LNCaP clone FGC (cell line): ENCODE data around the gene SPATA3.

ENCODE experiments used
- DNase-seq: peaks from one replicate; pipeline ENCODE4 v3.0.0-alpha.2; 2011; ENCODE audit warnings: low read depth
- H3K4me3 ChIP-seq: 2 replicates; pipeline ENCODE4 v1.5.1; 2011; ENCODE audit warnings: mild to moderate bottlenecking, low read depth, low read length, control low read depth
- TF ChIP-seq, protein P1 (sequence below): IDR thresholded peaks from 2 replicates; pipeline ENCODE4 v1.5.1; 2012; ENCODE audit warnings: mild to moderate bottlenecking; ENCODE audit not compliant: control insufficient read depth, insufficient read depth; ENCODE audit errors: extremely low read depth

Gene SPATA3

DNA sequence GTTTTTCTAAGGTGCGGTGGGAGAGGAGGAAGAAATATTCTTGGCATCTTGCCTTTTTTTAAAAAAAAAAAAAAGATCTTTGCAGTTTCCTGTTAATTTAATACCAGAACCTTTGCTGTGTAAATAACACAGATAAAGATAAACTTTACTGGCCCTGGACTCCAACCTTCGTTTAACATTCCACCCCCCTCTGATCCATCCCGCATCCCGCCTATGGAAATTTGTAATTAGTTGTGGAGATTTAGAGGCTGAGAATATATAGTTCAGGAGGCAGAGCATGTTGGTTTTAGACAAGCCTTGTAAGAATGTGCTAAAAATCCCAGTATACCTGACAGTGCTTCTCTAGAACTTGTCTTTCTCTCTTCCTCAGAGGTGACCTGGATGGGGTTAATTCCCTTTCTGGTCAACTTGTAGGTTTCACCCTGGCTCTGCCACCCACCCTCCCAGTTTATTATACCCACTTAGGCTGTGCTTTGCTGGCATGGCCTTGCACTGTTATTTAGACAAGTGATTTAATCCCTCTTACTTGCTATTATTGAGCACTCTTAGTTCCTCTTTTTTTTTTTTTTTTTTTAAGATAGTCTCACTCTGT, 38.5 kb downstream of the SPATA3 start:
- DNase-seq, result no peak
- TF ChIP-seq, protein P1, sequence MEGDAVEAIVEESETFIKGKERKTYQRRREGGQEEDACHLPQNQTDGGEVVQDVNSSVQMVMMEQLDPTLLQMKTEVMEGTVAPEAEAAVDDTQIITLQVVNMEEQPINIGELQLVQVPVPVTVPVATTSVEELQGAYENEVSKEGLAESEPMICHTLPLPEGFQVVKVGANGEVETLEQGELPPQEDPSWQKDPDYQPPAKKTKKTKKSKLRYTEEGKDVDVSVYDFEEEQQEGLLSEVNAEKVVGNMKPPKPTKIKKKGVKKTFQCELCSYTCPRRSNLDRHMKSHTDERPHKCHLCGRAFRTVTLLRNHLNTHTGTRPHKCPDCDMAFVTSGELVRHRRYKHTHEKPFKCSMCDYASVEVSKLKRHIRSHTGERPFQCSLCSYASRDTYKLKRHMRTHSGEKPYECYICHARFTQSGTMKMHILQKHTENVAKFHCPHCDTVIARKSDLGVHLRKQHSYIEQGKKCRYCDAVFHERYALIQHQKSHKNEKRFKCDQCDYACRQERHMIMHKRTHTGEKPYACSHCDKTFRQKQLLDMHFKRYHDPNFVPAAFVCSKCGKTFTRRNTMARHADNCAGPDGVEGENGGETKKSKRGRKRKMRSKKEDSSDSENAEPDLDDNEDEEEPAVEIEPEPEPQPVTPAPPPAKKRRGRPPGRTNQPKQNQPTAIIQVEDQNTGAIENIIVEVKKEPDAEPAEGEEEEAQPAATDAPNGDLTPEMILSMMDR, result no peak
- no peak overlapping the region for H3K4me3 ChIP-seq

DNA sequence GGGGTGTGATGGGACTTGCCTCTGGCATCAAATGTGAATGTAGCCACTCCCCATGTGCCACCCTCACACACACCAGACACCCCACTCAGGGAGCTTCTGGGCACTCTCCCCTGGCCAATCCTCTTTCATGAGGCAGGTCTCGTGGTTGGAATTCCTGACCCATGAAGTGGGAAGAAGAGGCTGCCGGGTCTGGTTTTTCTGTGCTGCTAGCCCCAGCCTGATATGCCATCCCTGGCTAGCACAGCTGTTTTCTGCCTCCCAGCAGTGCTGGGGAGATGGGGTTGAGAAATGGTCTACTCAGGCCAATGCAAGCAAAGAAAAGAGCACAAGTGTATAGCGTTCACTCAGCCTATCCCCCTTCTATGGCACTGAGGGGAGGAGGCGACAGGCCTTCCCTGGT, 40.2 kb downstream of the SPATA3 start:
- no peak overlapping the region for H3K4me3 ChIP-seq
- no peak for DNase-seq
- TF ChIP-seq, protein P1, result no peak

DNA sequence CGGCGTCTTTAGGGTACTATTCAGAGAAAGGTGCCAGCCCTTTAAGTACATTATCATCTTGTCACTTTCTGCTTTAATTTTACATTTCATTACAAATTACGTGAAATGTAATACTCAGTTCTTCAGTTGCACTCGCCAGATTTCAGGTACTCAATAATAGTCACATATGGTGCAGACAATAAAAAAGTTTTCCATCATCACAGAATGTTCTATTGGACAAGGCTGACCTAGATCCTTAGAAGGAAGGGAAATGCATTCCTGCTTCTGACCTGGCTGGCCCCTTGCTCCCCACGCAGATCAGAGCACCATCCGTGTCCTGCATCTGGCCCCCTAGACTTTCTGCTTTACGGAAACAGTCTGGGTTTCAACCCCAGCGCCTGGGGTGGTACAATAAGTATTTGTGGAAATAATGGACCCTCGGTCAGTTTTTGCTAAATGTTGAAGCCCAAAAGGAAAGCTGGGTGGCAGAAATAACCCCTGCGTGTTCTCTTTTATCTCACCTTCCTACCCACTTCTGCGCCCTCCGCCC, 40.7 kb downstream of the SPATA3 start:
- TF ChIP-seq, protein P1, result no peak
- no peak for DNase-seq
- no peak overlapping the region for H3K4me3 ChIP-seq

DNA sequence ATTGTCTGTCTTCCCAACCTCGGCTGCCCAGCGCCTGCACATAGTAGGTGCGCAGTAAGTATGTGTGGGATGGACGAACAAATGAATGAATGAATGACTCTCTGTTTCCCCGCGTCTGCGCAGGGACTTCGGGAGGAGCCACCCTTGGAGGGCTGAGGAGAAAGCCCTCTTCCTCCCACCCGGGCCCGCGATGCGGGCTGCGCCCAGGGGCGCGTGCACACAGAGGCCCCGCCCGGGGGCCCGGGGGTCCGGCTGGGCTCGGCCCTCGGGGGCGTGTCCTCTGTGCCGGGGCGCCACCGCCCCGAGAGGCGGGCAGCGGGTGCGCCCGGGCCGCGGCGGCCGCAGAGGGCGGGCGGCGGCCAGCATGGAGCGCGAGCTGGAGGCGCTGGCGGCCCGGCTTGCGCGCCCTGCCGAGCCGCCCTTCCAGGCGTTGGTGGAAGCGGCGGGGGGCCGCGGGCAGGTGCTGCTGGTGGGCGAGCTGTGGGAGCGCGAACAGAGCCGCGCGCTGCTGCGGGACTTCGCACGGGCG, 41.3 kb downstream of the SPATA3 start, which contains the start of gene C2orf72:
C2orf72 (plus strand) TSS at position 322 of the 529 bp plus-strand sequence; CDS start at position 365, 43 bp downstream.
- DNase-seq, result no peak
- TF ChIP-seq, protein P1, result no peak

DNA sequence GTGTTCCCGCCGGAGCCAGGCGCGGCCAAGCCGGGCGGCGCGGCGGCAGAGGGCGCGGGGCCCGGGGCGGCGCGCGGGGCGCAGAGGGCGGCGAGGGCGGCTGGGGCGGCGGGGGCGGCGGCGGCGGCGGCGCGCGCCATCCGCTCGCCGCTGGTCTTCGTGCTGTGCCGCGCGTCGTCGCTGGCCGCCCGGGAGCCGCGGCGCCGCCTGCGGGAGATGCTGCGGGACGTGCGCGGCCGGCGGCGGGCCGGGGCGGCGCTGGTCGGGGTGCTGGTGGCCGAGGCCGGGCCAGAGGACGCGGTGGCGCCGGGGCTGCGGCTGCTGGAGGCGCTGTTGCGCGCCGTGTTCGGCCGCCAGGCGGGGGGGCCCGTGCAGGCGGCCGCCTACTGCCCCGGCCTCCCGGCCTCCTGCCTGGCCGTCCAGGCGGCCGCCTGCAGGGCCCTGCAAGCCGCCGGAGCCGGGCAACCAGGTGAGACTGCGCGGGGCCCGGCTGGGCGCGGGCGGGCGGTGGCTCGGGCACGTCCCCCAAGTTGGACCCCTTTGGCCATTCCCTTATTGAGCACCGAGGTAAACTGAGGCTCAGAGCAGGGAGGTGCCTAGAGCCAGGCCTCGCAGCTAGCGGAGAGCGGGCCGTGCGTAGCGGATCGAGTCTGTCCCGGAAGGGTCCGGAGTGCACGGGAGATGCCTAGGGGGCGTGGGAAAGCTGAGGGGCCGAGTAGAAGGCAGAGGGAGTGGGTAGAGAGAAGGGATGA, 42.0 kb downstream of the SPATA3 start:
- no peak for DNase-seq

More for the DNA sequence above, 41.3 kb downstream of the SPATA3 start, which contains the start of gene C2orf72:
- H3K4me3 ChIP-seq, result peak within 1 kb of the TSS; percentile 46

DNA sequence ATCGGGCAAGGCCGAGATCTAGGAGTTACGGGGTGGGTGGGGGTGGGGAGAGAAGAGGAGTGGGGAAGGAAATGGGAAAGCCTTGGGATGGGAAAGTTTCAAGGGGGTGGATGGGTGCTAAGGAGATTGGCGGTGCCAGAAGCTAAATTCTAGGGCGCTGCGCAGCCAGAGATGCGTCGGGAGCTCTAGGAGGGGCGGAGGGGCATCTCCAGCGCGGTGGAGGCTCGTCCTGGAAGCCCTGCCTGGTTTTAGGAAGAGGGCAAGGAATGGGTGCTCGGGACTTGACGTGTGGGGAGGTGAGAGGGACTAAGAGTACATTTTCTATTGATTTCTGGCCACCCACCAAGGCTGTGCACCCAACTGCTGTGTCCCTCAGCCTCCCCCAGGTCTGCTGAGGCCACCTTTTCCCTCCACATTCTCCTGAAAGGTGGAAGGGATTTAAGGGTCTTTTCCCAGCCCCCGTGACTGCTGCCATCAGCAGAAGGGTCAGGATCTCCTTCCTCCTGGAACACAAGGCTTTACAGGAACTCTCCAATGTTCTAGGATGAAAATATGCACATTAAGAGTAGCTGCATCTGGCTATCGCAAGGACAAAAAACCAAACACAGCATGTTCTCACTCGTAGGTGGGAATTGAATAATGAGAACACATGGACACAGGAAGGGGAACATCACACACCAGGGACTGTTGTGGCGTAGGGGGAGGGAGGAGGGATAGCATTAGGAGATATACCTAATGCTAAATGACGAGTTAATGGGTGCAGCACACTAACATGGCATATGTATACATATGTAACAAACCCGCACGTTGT, 42.8 kb downstream of the SPATA3 start:
- TF ChIP-seq, protein P1, result no peak
- no peak overlapping the region for H3K4me3 ChIP-seq
- no peak for DNase-seq

More for the DNA sequence above, 42.0 kb downstream of the SPATA3 start:
- H3K4me3 ChIP-seq, result peak overlapping the region; percentile 13; the same call in 1 of the 2 replicates
- TF ChIP-seq, protein P1, result peak; percentile 10; the same call in 1 of the 2 replicates
